Left forelimb (tissue), 1 donor: ENCODE measurements around the gene PHF21A.

Experiments
- DNase-seq: peaks from one replicate; pipeline ENCODE4 v3.0.0-alpha.2; 2018; ENCODE audit warnings: low spot score

Gene PHF21A

DNA sequence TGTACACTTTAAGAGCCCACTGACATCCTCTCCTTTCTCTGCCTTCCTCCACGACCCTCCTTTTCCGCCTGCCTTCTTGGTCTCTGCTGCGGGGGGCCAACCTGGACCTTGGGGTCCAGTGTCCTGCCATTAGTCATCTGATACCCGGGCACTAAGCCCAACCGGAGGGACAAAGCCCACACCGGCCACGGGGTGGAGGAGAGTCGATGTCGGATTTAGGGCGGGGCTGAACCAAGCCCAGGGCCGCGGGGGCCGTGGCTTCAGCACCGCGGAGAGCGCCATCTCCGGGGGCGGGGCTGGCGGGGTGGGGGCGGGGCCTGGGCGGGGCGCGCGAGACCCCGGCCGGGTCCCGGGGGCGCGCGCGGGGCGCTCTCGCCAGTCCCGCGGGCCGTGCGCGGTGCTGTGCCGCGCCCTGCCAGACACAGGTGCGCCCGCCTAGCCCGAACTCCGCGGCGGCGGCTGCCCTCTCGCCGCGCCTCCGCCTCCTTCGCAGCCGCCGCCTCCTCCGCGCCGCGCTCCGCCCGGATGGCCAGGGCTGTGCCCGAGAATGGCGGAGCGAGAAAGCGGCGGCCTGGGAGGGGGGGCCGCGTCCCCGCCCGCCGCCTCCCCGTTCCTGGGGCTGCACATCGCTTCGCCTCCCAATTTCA lies 235.9 kb downstream of the PHF21A start, which contains the start of gene MAPK8IP1:
TSS of gene MAPK8IP1 (plus strand) at position 378 of the 647 bp plus-strand sequence. CDS start at position 548, 170 bp downstream.
- DNase-seq = peak; percentile 81

DNA sequence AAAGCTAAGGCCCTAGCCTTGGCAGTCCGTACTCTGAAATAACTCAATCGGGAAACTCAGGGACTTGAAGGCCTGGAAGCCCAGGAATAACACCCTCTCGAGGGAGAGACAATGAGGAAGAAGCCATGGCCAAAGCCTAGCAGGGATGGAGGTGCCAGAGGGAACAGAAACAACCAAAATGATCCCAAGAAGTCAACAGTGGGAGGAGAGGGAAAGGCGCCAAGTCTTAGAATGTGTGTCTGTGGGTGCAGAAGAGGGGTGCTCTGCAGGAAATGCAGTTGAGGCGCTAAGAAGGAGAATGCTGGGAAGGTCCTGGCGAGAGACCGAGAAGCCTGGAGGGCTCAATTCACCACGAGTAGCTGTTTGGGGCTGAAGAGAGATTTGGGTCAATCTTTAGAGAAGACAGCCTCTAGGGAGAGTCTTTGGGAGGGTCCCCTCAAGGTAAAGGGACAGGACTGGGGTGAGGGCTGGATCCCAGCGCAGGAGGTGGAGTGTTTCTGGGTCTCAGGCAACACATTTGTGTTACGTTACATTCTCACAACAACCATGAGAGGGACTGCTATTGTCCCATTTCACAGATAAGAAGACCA lies 236.6 kb downstream of the PHF21A start:
- DNase-seq = no peak
